SIG-M5 treated with dmso at 0.1 percent for 504 hours (cell line): ENCODE data around the gene TBX10.
"Not testable (repeated sequence)": the region's sequence is repeated elsewhere in the genome, so short reads cannot be mapped to it uniquely, and the experiment has no call there.

ENCODE experiments used
- DNase-seq: peaks from one replicate; lab custom pipeline; 2025; ENCODE audit not compliant: unreplicated experiment; lab: John Stamatoyannopoulos, UW

Gene TBX10

DNA sequence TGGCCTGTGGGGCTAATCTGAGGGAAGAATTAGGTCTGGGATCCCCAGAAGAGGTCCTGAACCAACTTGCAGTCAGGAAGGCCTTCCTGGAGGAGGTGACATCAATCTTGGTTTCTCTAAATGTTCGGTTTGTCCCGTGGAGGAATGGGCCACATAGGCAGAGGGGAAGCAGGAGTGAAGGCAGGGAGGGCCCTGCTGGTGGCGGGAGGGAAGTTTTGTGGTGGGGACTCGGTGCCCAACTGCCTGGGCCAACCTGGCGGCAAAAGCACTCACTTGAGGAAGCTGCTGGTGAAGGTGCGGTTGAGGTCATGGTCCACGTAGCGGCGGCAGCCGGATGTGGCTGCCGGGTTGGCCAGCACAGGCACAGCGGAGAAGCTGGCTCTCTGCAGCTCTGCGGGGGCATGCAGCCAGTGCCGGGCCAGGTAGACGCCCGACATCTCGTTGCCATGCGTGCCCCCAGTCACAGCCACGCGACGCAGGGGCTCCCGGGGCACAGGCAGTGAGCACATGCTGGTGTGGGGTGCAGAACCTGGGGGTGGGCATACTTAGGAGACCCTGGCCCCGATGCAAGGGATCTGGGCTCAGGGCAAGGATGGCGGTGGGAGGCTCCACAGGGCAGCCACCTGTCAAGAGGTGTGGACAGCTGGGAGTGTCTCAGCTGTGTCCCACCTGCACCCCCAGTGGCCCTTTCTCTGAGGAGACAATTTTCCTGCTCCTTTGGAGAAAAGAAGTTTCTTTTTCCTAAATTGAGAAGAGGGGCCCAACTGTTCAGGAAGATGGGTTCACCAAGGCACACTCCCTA is 7.2 kb upstream of the TBX10 start:
- DNase-seq = peak; percentile 38

DNA sequence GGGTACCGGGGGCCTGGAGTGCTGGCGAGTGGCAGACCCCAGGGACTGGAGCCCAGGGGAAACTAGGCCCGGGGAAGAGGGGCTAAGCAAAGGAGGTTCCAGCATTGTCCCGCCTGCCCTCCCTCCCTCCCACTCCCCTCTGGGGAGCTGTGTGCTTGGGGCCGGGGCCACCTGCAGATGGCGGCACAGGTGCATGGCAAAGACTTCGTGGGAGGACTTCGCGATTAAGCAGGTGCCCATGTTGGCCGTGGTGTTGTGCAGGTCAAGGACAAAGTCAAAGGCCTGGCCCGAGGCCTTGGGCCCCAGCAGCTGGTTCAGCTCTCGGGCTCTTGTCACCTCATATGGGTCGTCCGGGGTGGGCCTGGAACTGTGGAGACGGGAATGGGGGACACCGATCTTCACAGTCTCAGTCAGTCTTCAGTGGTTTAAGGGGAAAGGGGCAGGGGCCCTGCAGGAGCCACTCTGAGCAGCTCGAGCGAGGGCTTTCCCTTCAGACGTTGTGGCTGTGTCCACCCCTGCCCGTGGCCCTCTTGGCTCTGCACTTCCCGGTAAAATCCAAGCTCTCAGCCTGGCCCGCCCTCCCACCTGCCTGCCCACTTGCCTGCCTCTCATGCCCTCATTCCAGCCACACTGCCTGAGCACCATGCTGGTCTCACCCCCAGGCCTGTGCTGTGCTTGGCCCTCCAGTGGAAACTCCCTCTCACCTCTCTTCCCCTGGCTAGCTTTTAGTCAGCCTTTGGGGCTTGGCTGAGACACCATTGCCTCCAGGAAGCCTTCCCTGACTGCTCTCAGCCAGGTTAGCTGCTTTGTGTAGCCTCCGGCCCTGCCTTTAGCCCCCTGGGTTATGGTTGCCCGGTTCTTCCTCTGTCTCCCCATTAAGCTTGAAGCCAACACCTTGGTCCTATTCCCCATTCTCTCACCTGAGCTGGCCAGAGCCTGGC is 6.2 kb upstream of the TBX10 start:
- DNase-seq = no peak

DNA sequence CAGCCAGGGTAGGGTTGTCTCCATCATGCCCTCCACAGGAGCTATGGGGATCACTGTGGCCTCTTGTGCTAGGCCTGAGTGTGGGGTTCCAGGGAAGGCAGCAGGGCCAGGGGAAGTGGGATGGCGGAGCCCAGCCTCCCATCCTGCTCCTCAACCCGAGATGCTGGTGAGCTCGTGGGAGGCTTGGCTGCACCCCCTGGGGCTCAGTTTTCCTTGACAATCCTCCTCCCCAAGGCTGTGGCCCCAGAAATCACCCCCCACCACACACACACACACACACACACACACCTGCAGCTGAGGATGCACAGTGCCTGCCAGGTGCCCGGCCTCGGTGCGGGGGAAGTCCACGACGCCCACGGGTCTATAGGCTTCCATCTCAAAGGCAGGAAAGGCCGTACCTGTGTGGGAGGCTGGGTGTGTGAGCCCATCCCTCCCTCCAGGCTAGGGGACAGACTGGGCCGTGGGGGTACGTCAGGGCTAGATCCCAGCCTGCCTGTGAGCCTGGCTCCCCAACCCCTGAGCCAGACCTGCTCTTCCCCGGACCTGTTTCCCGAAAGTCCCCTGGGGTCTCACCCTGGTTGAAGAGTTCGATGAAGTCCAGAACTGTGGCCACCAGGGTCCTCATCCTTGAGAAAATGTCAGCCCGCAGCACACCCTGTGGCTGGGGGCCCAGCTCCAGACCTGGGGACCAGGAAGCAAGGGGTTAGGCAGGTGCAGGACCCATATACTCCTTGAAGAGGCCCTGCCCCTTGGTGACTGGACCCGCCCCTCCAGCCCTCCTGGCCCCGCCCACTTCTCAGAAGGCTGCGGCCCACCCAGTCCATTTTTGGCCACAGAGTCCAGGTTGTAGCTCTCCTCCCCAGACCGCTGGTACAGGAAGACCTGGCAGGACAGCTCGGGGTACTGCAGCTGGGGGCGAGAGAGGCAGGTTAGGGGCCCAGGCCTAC is 5.2 kb upstream of the TBX10 start:
- no peak for DNase-seq

DNA sequence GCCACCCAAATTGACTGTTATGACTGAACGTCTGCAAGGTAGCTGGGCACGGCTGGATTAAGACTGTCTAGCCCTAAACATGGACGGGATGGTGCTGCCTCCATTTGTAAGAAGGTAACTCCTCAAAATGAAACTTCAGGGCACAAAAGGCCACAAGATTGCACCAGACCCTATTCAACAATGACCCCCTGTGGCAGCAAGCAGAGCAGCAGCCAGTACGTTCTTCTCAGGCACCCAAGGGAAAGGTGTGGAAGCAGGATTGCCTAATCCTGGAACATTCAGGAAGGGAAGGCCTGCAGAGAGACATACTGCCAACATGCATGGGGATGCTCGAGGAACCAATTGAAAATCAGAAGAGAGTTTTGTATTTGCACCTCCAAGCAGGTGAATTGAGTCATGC is 4.5 kb upstream of the TBX10 start:
- no peak for DNase-seq

DNA sequence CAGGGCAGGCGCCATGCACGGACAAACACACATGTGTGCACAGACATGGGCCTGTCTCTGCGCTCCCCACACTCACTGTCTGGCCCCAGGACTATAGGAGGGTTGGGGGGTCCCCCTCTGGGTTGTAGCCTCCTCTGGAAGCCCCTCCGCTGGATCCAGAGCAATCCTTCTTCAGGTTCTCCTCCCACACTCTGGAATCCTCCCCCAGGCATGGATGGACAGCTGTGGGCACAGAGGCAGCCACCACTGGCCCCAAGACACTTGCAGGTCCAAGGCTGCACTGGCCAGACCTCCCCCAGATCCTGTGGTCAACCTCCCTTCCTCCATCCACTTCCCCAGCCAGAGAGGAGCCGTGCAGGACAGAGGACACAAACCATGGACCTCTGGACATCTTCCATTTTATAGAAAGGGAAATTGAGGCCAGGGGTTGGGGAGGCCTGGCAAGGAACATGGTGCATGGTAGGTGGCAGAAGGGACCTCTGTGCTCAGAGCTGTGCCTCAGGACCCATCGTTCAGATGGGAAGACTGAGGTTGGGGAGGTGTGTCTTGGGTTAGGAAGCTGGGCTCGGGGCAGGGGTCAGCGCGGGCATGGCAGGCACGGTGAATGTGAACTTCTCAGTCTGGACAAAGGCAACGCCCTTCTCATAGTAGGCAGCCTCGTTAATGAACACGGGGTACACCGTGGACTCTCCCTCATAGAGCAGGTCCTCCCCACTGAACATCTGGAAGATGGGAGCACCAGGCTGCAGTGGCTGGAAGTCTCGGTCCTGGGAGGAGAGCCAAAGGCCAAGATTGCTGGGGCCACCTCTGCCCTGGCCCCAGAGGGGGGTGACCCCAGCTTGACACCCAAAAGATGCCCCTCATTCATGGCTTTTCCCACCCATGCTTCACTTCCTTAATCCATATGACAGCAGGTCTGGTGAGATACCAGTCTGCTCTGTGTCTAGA is 2.9 kb upstream of the TBX10 start:
- no peak for DNase-seq

DNA sequence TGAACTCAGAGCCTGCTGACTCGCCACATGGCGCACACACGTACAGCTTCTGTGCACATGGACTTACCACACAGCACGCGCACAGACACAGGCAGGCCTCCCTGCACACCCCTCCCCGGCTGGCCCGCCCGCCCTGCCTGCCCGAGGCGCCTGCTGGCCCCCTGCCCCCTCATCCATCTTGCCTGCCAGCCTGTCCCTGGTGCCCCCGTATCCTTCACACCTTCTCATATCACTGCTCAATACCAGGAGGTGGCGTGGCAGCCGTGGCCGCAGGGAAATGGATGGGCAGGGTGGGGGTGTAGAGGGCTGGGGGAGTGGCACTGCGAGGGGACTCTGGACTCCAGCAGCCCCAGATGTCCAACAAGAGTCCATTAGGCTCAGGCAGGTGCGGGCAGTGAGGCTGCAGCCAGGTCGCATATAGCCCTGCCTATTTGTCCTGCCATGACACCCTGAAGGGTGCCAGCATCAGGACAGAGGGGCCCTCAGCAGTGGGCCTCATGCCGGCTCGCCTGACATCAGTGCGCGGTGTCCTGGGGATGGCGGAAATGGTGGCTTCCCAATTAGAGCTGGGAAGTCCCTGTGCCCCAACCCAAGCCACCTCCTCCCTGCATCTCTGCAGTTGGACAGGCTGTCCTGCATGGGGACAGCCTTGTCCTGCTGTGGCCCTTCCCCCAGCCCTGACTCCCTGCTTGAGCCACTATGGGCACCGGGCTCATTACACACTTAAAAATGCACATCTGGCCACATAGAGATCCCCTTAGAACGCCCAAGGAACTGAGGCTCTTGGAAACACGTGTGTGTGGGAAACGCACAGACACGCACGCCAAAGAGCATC is 2.0 kb upstream of the TBX10 start:
- no peak for DNase-seq

DNA sequence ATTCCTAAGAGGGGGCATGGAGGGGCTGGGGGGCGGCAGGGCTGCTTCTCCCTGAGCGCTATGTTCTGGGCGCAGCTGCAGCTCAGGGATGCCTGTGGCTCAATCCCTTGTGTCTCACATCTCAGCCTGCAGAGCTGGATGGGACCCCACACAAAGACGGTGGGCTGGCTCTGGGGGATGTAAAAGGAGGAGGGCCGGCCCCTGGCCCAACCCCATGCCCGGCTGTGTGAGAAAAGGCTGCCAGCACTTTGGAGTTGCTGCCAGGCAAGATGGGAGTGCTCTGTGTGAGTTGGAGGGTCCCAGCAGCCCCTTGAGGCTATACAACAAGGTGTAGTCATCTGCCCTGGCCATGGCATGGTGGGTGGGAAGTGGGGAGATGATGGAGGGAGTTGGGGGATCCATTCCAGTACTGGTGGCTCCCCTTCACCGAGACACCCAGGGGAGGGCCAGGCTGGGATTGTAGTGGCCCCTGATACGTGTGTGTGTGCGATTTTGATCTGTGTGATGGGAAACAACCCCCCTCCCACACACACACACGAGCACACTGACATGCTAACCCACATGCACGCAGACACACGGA is 1.3 kb upstream of the TBX10 start:
- no peak for DNase-seq

DNA sequence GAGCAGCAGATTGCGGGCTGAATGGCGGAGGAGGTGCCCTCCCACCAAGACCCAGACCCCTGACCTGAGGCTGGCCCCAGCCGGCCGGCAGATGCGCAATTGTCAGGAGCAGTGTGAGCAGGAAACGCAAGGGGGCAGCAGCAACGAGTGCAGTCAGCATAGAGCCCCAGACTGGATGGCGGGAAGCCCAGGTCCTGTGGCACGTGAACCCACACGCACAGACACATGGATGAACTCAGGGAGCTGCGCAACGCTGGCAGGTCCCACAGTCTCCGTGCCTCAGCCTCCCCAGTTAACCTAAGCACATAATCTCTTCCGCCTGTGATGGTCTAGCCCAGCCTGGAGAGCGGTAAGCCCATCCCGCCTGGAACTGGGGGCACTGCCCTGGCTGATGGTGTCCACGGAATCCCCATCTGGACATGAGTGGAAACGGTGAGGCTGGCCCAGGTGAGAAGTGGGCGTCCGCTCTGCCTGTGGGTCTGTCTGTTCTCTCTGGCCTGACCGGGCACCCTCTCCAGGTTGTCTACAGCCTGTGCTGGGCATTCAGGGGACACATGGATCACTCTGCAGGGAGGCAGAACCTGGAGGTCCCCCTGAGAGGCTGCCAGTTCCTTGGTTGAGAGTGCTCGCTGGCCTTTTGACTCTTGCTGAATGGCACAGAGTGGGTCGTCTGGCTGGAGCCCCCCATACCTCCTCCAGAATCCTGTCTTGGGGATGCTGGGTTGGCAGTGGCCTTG is 626 bp upstream of the TBX10 start:
- peak; percentile 68 for DNase-seq

DNA sequence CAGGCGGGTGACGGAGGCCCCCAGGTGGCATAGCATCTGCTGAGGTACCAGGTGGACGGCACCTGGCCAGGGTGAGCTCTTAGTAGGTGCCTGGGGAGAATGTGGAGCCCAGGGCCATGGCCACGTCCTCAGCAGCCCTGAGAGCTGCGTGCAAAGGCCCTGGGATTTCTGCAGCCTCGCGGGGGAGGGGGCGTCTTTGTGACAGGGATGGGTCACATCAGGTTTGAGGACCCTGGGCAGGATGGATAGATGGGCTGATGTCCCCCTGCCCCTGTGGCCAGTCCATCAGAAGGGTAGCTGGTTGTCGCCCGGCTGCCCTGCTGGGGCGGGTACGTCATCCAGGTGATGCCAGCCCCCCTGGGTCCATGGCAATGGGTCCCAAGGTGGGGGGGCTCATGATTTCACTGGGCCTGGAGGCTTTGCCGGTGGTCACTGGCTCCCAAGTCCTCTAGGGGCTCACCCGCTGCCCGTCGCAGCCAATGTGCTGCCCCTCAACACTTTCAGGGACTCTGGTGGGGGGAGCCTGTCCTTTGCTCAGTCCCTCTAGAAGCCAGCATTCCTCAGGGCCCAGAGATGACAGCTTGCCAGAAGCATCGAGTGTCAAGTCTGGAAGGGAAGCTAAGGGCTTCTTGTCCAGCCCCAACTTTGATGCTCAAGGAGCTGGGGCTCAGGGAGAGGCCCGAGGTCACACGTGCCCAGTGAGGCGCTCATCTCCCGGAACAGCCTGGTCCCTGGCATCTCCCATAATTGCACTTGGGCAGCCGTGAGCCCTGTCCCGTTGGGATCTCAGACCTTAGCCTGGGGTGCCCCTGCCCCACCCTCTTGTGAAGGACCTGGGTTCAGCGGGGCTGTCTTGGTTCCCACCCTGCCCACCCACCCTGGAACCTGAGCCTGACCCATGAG is 777 bp downstream of the TBX10 start:
- no peak for DNase-seq

DNA sequence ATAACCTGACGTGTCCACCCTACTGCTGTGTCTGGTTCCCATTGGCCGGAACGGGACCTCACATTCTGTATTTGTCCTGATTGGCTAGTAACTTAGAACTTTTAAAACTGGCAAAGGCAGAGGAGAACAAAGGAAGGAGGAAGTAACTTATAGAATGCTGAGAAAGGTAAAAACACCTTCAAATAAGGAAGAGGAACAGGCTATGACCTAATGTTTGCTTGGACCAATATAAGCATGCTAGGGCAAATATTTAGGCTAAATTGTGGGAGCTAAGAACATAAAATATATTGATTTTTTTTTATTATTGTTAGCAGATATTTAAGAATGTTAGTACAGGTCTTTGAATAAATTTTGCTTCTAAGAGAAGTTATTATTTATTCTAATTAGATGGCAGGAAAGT is 2.1 kb downstream of the TBX10 start:
- not testable (repeated sequence) for DNase-seq

DNA sequence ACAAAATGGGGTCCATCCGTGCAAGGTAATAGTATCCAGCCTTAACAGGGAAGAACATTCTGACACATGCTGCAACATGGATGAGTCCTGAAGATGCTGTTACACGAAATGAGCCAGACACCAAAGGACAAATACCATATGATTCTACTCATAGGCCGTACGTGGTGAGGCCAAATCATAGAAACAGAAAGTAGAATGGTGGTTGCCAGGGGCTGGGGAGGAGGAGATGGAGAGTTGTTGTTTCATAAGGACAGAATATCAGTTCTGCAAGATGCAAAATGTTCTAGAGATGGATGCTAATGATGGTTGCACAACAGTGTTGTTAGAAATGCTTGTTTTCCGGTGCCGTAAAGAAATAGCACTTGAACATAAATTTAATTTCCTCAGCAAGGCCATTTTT is 2.6 kb downstream of the TBX10 start:
- no peak for DNase-seq

DNA sequence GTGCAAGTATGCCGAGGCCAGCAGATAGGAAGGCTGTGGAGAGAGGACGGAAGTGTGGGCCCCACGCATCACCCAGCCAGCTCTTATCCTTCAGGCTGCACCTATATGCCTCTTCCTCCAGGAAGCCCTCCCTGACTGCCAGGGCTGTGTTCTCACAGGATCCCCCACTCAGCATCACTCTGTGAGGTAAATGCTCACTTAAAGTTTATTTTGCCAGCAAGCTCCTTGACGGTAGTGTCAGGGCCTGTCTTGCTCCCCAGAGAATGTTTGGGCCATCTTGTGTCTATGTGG is 4.4 kb downstream of the TBX10 start:
- no peak for DNase-seq

DNA sequence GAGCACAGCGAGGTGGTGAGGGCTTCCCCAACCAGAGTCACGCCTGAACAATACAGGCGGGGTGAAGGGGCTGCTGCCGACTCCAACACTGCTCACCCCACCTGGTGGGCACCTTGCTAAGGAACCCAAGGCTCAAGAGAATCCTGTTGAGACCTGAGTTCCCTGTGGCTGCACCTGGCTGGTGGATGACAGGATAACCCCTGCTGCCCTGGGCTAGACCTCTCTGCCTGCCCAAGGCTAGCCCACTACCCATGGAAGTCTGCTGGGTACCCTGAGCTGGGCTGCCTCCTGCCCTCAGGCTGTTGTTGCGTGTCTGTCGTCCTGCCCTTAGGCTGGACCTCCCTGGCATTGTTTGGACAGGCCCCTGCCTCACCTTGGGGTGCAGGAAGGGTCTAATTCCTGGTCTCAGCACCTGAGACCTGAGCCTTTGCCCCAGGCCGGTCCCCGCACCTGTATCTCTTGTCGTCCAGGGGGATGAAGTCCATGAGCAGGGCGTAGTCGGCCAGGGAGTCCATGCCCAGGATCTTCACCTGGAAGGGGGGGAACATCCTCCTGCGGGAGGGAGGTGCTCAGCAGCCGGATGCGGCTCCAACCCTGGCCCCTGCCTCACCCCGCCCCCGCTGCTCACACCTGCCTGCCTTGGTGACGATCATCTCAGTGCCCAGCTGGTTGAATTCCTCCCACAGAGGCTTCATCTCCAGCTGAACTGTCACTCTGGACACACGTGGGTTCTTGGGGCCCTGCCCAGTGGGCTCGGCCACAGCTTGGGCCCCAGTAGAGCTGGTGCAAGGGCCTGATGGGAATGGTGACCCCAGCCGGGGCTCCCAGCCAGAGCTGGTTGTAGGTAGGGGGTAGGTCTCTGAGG is 5.0 kb downstream of the TBX10 start:
- no peak for DNase-seq

DNA sequence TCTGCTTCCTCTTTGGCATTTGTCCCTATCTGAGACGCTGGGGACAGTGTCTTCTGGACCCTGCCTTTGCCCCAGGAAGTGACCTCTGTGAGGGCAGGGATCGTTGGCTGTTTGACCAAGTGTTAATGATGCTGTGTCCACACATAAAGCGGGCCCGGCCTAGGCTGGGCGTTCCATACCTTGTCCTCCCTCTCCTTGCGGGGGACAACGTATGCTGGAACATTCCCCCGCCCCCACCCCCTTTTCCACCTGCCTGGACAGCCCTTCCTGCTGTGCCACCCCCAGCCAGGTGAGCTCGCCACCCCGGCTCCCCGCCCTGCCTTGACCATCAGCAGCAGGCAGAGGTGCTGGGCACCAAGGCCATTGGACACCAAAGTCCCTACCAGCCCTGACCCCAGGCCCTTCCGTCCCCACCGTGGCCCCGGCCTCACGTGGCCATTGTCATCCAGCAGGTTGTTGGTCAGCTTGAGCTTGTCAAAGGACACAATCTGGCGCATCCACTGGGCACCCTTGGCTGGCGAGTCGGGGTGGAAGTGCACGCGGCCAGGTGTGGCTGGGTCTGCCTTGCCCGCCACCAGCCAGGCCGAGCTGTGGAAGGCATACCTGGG is 5.7 kb downstream of the TBX10 start:
- no peak for DNase-seq

DNA sequence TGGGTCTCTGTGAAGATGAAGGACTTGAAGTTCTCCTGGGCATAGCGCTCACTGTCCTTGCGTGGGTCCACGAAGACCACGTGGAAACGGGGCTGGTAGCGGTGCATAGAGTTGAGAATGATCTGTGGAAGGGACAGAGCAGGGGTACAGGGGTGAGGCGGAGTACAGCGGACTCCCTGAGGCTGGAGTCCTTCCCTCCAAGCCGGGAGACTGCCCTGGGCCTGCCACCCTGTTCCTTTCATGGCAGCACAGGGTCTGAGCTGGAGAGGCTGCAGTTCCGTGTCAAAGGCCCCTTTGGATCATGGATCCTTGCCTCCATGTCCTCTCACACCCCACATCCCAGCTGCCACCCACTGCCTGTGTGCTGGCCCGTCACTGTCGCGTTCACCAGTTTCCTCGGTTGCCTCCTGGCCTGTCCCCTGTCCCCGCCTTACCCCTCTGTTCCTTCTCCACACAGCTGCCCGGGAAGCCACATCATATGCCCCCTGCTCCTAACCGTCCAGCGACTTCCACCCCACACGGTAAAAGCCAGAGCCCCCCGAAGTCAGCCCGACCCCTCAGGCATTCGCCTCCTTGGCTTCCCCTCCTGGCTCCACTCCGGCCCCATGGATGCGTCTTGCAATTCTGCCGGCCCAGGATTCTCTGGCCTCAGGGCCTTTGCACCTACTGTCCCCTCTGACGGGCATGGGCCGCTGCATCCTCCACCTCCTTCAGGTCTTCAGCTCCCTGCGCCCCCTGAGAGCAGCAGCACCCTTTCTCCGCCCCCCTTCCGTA is 6.4 kb downstream of the TBX10 start:
- no peak for DNase-seq
